Umbilical cord (tissue), 2 donors: ENCODE results near the gene PRKCG. TPM values are rescaled to one million over a fixed set of nuclear protein-coding genes. Genes with fewer than 3 reads are reported as not detected.
"Not testable (repeated sequence)": the region's sequence is repeated elsewhere in the genome, so short reads cannot be mapped to it uniquely, and the experiment has no call there.

ENCODE experiments used
- DNase-seq: peaks from one replicate; pipeline ENCODE4 v3.0.0-alpha.2; 2015; ENCODE audit warnings: low spot score
- total RNA-seq: library from RNA; depleted of rRNA; stranded (reverse); fragments of >200 nt; gene quantifications from one replicate; pipeline ENCODE4 v1.2.3, GENCODE V29; 2014; ENCODE audit warnings: low replicate concordance; ENCODE audit not compliant: insufficient read depth

Gene PRKCG
- total RNA-seq, 1 donor from 2014 or later: not detected

DNA sequence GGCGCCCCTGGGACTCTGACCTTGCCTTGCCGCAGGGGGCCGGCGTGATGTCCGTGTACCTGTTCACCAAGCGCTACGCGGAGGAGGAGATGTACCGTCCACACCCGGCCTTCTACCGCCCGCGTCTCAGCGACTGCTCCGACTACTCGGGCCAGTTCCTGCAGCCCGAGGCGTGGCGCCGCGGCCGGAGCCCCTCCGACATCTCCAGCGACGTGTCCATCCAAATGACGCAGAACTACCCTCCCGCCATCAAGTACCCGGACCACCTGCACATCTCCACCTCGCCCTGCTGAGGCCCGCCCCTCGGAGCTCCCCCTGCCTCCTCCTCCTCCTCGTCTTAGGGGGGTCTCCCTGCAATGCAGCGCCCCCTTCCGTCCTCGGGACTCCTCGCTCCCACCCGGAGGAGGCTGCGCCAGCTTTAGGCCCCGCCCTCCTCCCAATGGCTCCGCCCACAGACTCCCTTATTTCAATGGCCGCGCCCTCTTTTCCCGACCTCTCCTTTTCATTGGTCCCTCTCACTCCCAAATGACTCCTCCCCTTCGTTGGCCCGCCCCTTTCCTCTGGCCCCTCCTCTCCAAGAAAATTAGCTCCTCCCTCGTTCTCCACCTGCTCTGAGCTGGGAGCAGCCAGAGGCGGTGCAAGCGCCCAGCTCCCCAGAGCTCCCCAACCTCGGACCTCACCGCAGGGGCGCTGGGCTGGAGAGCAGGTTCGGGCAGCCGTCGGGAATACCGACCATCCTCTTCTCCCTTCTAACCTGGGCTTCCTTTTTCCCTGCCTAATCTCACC, 60.2 kb downstream of the PRKCG start:
- DNase-seq: no peak

DNA sequence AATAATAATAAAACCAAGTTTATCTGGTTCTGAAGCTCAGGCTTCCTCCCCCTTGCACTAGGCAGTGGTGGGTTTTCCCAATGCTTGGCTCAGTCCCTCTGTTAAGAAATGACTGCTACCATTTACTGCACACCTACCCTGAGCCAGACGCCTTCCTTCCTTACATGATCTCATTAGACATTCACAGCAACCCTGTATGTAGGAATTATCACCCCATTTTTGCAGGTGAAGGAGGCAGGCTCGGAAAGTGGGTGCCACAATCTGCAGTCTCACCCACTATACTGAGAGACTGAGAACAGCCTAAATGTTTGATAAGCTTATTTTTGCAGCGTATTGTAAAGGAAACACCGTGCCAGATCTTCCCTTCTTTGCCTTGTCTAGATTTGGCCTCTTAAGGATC, 62.4 kb downstream of the PRKCG start:
- DNase-seq: no peak

- no peak for DNase-seq
Measured at GRCh38 chr19:53944933-53945332, 62.9 kb downstream of the PRKCG start.

DNA sequence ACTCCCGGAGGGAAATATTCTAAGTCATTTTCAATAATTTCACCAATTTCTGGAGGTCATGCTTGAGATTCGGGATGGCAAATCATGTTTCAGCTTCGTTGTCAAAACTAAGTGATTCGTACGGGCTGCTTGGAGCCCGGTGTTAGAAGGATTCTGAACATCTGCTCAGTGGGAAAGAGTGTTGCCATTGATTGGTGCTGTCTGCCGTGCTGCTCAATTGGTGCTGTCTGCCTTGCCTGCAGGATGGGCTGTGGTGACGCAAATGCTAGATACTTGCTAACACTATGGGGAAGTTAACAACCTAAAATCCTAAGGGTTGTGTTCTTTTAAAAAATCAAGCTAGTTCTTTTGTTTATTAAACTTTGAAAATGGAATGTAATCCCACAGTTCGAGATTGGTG, 63.4 kb downstream of the PRKCG start:
- DNase-seq: no peak

- DNase-seq: no peak
Measured at GRCh38 chr19:53945998-53946397, 64.0 kb downstream of the PRKCG start.

GRCh38 chr19:53947624-53948023, 65.6 kb downstream of the PRKCG start:
- no peak for DNase-seq

- DNase-seq: not testable (repeated sequence)
Measured at GRCh38 chr19:53948611-53949010, 66.6 kb downstream of the PRKCG start.

DNA sequence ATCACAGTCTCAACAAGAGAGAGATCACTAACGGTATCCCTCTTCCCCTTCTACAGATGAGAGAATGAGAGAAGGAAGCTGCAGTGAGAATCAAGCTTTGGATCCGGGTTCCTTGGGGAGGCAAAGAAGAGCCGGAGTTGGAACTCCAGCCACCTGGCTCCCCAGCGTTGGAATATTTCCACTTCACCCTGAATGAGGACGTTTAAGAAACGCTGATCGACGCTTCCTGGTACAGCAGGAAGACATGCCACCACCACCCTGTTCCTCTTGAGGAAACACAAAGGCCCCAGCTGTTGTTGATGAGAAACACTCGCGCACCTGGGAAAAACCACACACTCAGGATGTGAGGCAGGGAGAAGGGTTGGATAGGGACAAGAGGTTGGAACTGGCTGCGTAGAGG, 69.4 kb downstream of the PRKCG start:
- no peak for DNase-seq

- no peak for DNase-seq
Measured at GRCh38 chr19:53951947-53952346, 70.0 kb downstream of the PRKCG start.

DNA sequence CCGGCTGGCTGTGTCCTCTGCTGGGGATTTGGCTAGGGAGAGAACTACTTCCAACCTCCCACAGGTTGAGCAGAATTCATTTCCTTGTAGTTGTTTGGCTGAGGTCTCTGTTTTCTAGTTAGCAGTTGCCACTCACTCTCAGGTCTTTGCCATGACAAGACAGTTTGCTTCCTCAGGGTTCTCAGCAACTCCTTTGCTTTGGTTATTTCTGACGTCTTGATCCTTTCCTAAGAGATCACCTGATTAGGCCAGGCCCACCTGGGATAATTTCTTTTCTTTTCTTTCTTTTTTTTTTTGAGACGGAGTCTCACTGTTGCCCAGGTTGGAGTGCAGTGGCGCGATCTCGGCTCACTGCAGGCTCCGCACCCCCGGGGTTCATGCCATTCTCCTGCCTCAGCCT, 71.4 kb downstream of the PRKCG start:
- no peak for DNase-seq

Other genes starting within 250 kb of the PRKCG start
- 1.7 TPM for gene NLRP12, start 57.9 kb upstream of the PRKCG start, total RNA-seq
- gene MYADM, start 14.3 kb upstream of the PRKCG start, total RNA-seq: 30.3 TPM
- not detected for gene CACNG7, start 27.1 kb downstream of the PRKCG start, total RNA-seq
- 0.24 TPM for gene CACNG8, start 80.7 kb downstream of the PRKCG start, total RNA-seq
- gene CACNG6, start 109.4 kb downstream of the PRKCG start, total RNA-seq: not detected
- not detected for gene VSTM1, start 181.7 kb downstream of the PRKCG start, total RNA-seq
- gene TARM1, start 199.2 kb downstream of the PRKCG start, total RNA-seq: not detected
- gene OSCAR, start 218.6 kb downstream of the PRKCG start, total RNA-seq: 0.96 TPM
- 4.3 TPM for gene NDUFA3, start 220.7 kb downstream of the PRKCG start, total RNA-seq
- 18.8 TPM for gene TFPT, start 233.5 kb downstream of the PRKCG start, total RNA-seq
- 21.2 TPM for gene PRPF31, start 233.6 kb downstream of the PRKCG start, total RNA-seq